ENCODE measurements around the gene HLA-C. TPM values are rescaled to one million over a fixed set of nuclear protein-coding genes. Genes with fewer than 3 reads are reported as not detected.

The HLA-C gene
- polyA plus RNA-seq, 1 of the 3 experiments (the other 2 are of a cell fraction), result 434 TPM

DNA sequence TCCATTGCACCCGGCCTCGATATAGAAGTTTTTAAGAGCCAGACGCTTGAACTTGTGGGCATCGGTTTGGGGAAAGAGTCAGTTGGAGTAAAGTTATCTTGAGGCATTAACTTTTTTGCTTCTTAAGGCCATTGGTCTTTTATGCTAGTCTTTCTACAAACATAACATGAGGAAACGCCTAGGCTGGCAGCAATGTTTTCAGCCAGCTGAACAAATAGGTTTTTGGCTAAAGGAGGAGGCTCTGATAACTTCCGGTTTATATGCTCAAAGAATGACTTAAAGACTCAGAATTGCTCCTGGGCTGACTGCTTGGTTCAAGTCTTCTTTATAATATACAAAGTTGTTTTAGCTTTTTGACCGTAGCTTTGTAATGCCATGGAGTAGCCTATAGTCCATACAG is 46.2 kb downstream of the HLA-C start:
- Histone ChIP-seq H3K9me3 (no peaks in the 10 kb centered on the region), H3K4me3 (ENCODE audit: low read depth in 2 of 2, low read length in 1 of 2) (no peak overlapping the region), H3K9me2 (no peaks in the 10 kb centered on the region), H3K4me2 (no peak overlapping the region), H3K79me2 (ENCODE audit: insufficient read depth) (no peaks in the 10 kb centered on the region), H3K27me3 (ENCODE audit: insufficient read depth) (peaks cover 68% of the 10 kb centered on the region), H2AFZ (ENCODE audit: low read depth) (no peak overlapping the region), H3K27ac (ENCODE audit: low read depth in 2 of 2, low read length in 1 of 2) (no peak overlapping the region), H3F3A (replicated peaks; ENCODE audit: insufficient read depth) (no peaks in the 10 kb centered on the region), H4K20me1 (ENCODE audit: insufficient read depth) (no peaks in the 10 kb centered on the region), H3K36me3 (replicated peaks in 1 of 2; ENCODE audit: control insufficient read depth in 1 of 2, insufficient read depth in 2 of 2, low read length in 1 of 2) (no peaks in the 10 kb centered on the region), H3K4me1 (ENCODE audit: control insufficient read depth in 1 of 2, insufficient read depth in 2 of 2, low read depth in 1 of 2, low read length in 1 of 2) (no peaks in the 10 kb centered on the region), H3K9ac (no peak overlapping the region)
- TF ChIP-seq, protein P1, sequence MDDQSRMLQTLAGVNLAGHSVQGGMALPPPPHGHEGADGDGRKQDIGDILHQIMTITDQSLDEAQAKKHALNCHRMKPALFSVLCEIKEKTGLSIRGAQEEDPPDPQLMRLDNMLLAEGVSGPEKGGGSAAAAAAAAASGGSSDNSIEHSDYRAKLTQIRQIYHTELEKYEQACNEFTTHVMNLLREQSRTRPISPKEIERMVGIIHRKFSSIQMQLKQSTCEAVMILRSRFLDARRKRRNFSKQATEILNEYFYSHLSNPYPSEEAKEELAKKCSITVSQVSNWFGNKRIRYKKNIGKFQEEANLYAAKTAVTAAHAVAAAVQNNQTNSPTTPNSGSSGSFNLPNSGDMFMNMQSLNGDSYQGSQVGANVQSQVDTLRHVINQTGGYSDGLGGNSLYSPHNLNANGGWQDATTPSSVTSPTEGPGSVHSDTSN (IDR thresholded peaks at IDR 0.05), result no peak
- TF ChIP-seq, protein P2, sequence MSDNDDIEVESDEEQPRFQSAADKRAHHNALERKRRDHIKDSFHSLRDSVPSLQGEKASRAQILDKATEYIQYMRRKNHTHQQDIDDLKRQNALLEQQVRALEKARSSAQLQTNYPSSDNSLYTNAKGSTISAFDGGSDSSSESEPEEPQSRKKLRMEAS (IDR thresholded peaks at IDR 0.05; ENCODE audit: low read depth), result no peak
- TF ChIP-seq YY1 (IDR thresholded peaks at IDR 0.05; ENCODE audit: low read depth) (no peak), SMC3 (IDR thresholded peaks at IDR 0.05; ENCODE audit: low read depth, low read length) (no peak), NFIC (IDR thresholded peaks at IDR 0.05; ENCODE audit: borderline replicate concordance) (no peak), SIN3A (IDR thresholded peaks at IDR 0.05; ENCODE audit: borderline replicate concordance, low read depth, low read length) (no peak), TCF12 (IDR thresholded peaks at IDR 0.05) (no peak), ZBTB33 (IDR thresholded peaks at IDR 0.05; ENCODE audit: borderline replicate concordance, low read depth) (no peak), EZH2phosphoT487 (IDR thresholded peaks at IDR 0.05; ENCODE audit: borderline replicate concordance, low read depth) (no peak), NRF1 (IDR thresholded peaks at IDR 0.05; ENCODE audit: low read depth, low read length) (no peak), POLR2AphosphoS5 (IDR thresholded peaks at IDR 0.05; ENCODE audit: low read depth, low read length) (no peak), IRF3 (IDR thresholded peaks at IDR 0.05; ENCODE audit: low read depth, low read length) (no peak)
- TF ChIP-seq, protein P3, sequence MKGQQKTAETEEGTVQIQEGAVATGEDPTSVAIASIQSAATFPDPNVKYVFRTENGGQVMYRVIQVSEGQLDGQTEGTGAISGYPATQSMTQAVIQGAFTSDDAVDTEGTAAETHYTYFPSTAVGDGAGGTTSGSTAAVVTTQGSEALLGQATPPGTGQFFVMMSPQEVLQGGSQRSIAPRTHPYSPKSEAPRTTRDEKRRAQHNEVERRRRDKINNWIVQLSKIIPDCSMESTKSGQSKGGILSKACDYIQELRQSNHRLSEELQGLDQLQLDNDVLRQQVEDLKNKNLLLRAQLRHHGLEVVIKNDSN (IDR thresholded peaks at IDR 0.05; ENCODE audit: borderline replicate concordance, low read depth), result no peak
- POLR2A ChIA-PET, result no interaction called here
- CTCF ChIA-PET, result no interaction called here
- 10% methylated on average over 4 of the region's 7 CpGs for WGBS (ENCODE audit: low lambda C conversion rate)
- DNase-seq, result no peak

DNA sequence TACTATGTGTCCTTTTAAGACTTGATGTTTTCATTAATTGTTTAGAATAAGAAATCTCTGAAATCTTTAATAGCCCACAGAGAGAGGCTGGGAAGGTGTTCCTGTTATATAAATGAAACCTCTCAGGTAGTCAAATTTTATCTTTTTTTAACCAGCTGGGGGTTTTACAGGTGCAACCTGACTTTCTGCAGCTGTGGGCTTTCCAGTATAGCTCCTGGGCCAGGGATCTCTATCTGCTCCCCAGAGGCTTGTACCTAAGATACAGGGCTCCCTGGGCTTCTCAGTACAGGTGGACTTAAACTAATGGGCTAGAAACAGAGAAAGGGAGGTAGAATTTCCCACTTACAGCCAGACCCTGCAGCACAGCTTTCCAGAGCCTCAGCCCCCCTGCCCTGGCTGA is 49.4 kb downstream of the HLA-C start:
- Histone ChIP-seq H3K9me3 (no peaks in the 10 kb centered on the region), H4K20me1 (ENCODE audit: insufficient read depth) (no peaks in the 10 kb centered on the region), H3K4me2 (no peak overlapping the region), H3K9me2 (no peaks in the 10 kb centered on the region), H3K27me3 (ENCODE audit: insufficient read depth) (peaks cover 54% of the 10 kb centered on the region), H3K79me2 (ENCODE audit: insufficient read depth) (no peaks in the 10 kb centered on the region), H3K36me3 (replicated peaks in 1 of 2; ENCODE audit: control insufficient read depth in 1 of 2, insufficient read depth in 2 of 2, low read length in 1 of 2) (no peaks in the 10 kb centered on the region), H3K4me3 (ENCODE audit: low read depth in 2 of 2, low read length in 1 of 2) (no peak overlapping the region), H3K4me1 (ENCODE audit: control insufficient read depth in 1 of 2, insufficient read depth in 2 of 2, low read depth in 1 of 2, low read length in 1 of 2) (no peaks in the 10 kb centered on the region), H2AFZ (ENCODE audit: low read depth) (no peak overlapping the region), H3K9ac (no peak overlapping the region), H3K27ac (ENCODE audit: low read depth in 2 of 2, low read length in 1 of 2) (no peak overlapping the region), H3F3A (replicated peaks; ENCODE audit: insufficient read depth) (no peaks in the 10 kb centered on the region)
- CTCF ChIA-PET, result no interaction called here
- DNase-seq, result no peak
- POLR2A ChIA-PET, result no interaction called here
- TF ChIP-seq IRF3 (IDR thresholded peaks at IDR 0.05; ENCODE audit: low read depth, low read length) (no peak), TCF12 (IDR thresholded peaks at IDR 0.05) (no peak), USF2 (IDR thresholded peaks at IDR 0.05; ENCODE audit: borderline replicate concordance, low read depth, low read length) (no peak), SIN3A (IDR thresholded peaks at IDR 0.05; ENCODE audit: borderline replicate concordance, low read depth, low read length) (no peak), NFIC (IDR thresholded peaks at IDR 0.05; ENCODE audit: borderline replicate concordance) (no peak), POLR2AphosphoS5 (IDR thresholded peaks at IDR 0.05; ENCODE audit: low read depth, low read length) (no peak), TAF1 (IDR thresholded peaks at IDR 0.05; ENCODE audit: borderline replicate concordance, low read depth, low read length) (no peak), RFX5 (IDR thresholded peaks at IDR 0.05; ENCODE audit: low read length) (no peak), CHD2 (IDR thresholded peaks at IDR 0.05; ENCODE audit: low read length, partially characterized antibody) (no peak), TEAD4 (IDR thresholded peaks at IDR 0.05; ENCODE audit: borderline replicate concordance, insufficient read depth) (no peak), YY1 (IDR thresholded peaks at IDR 0.05; ENCODE audit: low read depth) (no peak), FOXM1 (IDR thresholded peaks at IDR 0.05; ENCODE audit: low read depth) (no peak), JUND (IDR thresholded peaks at IDR 0.05) (no peak)
- TF ChIP-seq, protein P2 (IDR thresholded peaks at IDR 0.05; ENCODE audit: low read depth), result no peak

All from SK-N-SH (cell line).